Measurements from ENCODE around the gene YEATS2. TPM values are rescaled to one million over a fixed set of nuclear protein-coding genes. Genes with fewer than 3 reads are reported as not detected.

Gene YEATS2
- total and polyA plus RNA-seq, 2 experiments from 2014 or later, result 15.2 to 72.8 TPM

DNA sequence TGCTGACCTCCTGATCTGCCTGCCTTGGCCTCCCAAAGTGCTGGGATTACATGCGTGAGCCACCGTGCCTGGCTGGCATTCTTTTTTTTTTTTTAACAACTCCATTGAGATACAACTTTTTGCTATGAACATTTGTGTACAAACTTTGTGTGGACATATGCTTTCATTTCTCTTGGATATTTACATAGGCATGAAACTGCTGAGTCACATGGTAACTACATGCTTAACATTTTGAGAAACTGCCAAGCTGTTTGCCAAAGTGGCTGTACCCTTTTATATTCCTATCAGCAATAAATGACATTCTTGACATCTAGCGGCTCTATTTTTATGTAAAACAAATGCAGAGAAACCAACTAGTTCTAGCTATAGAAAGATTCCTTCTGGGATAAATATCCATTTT is 8.7 kb upstream of the YEATS2 start:
- Histone ChIP-seq H3K36me3 (ENCODE audit: insufficient read depth) (no peaks in the 10 kb centered on the region), H2AFZ (no peak overlapping the region), H3F3A (replicated peaks; ENCODE audit: low read depth) (no peaks in the 10 kb centered on the region), H3K27me3 (ENCODE audit: insufficient read depth) (no peaks in the 10 kb centered on the region), H3K4me3 (no peak overlapping the region), H3K9me2 (ENCODE audit: insufficient read depth) (no peaks in the 10 kb centered on the region), H3K79me2 (replicated peaks; ENCODE audit: insufficient read depth) (no peaks in the 10 kb centered on the region), H3K4me1 (ENCODE audit: insufficient read depth) (no peaks in the 10 kb centered on the region), H3K27ac (ENCODE audit: low read depth) (no peak overlapping the region), H4K20me1 (replicated peaks; ENCODE audit: insufficient read depth) (no peaks in the 10 kb centered on the region), H3K4me2 (no peak overlapping the region)
- no peak for DNase-seq (ENCODE audit: low spot score)
- TF ChIP-seq CTCF (conservative IDR thresholded peaks at IDR 0.05; ENCODE audit: low read depth in 2 of 2) (no peak), ZNF114 (CRISPR knock-in tag; IDR thresholded peaks at IDR 0.05) (no peak), EZH2phosphoT487 (IDR thresholded peaks at IDR 0.05; ENCODE audit: unreplicated experiment) (no peak), JUNB (IDR thresholded peaks at IDR 0.05; ENCODE audit: unreplicated experiment) (no peak), CREB1 (CRISPR knock-in tag; IDR thresholded peaks at IDR 0.05; ENCODE audit: low read depth) (no peak), EZH2 (IDR thresholded peaks at IDR 0.05; ENCODE audit: low read depth, unreplicated experiment) (no peak), NANOG (IDR thresholded peaks at IDR 0.05; ENCODE audit: borderline replicate concordance) (no peak), STAT1 (IDR thresholded peaks at IDR 0.05; ENCODE audit: unreplicated experiment) (no peak), ZNF331 (CRISPR knock-in tag; IDR thresholded peaks at IDR 0.05; ENCODE audit: low read depth) (no peak), POLR2AphosphoS5 (IDR thresholded peaks at IDR 0.05; ENCODE audit: low read depth) (no peak), ETS1 (IDR thresholded peaks at IDR 0.05) (no peak)
- TF ChIP-seq, protein P1, sequence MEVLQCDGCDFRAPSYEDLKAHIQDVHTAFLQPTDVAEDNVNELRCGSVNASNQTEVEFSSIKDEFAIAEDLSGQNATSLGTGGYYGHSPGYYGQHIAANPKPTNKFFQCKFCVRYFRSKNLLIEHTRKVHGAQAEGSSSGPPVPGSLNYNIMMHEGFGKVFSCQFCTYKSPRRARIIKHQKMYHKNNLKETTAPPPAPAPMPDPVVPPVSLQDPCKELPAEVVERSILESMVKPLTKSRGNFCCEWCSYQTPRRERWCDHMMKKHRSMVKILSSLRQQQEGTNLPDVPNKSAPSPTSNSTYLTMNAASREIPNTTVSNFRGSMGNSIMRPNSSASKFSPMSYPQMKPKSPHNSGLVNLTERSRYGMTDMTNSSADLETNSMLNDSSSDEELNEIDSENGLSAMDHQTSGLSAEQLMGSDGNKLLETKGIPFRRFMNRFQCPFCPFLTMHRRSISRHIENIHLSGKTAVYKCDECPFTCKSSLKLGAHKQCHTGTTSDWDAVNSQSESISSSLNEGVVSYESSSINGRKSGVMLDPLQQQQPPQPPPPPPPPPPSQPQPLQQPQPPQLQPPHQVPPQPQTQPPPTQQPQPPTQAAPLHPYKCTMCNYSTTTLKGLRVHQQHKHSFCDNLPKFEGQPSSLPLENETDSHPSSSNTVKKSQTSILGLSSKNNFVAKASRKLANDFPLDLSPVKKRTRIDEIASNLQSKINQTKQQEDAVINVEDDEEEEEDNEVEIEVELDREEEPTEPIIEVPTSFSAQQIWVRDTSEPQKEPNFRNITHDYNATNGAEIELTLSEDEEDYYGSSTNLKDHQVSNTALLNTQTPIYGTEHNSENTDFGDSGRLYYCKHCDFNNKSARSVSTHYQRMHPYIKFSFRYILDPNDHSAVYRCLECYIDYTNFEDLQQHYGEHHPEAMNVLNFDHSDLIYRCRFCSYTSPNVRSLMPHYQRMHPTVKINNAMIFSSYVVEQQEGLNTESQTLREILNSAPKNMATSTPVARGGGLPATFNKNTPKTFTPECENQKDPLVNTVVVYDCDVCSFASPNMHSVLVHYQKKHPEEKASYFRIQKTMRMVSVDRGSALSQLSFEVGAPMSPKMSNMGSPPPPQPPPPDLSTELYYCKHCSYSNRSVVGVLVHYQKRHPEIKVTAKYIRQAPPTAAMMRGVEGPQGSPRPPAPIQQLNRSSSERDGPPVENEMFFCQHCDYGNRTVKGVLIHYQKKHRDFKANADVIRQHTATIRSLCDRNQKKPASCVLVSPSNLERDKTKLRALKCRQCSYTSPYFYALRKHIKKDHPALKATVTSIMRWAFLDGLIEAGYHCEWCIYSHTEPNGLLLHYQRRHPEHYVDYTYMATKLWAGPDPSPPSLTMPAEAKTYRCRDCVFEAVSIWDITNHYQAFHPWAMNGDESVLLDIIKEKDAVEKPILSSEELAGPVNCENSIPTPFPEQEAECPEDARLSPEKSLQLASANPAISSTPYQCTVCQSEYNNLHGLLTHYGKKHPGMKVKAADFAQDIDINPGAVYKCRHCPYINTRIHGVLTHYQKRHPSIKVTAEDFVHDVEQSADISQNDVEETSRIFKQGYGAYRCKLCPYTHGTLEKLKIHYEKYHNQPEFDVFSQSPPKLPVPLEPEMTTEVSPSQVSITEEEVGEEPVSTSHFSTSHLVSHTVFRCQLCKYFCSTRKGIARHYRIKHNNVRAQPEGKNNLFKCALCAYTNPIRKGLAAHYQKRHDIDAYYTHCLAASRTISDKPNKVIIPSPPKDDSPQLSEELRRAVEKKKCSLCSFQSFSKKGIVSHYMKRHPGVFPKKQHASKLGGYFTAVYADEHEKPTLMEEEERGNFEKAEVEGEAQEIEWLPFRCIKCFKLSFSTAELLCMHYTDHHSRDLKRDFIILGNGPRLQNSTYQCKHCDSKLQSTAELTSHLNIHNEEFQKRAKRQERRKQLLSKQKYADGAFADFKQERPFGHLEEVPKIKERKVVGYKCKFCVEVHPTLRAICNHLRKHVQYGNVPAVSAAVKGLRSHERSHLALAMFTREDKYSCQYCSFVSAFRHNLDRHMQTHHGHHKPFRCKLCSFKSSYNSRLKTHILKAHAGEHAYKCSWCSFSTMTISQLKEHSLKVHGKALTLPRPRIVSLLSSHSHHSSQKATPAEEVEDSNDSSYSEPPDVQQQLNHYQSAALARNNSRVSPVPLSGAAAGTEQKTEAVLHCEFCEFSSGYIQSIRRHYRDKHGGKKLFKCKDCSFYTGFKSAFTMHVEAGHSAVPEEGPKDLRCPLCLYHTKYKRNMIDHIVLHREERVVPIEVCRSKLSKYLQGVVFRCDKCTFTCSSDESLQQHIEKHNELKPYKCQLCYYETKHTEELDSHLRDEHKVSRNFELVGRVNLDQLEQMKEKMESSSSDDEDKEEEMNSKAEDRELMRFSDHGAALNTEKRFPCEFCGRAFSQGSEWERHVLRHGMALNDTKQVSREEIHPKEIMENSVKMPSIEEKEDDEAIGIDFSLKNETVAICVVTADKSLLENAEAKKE (CRISPR knock-in tag; IDR thresholded peaks at IDR 0.05), result no peak
- TF ChIP-seq, protein P2, sequence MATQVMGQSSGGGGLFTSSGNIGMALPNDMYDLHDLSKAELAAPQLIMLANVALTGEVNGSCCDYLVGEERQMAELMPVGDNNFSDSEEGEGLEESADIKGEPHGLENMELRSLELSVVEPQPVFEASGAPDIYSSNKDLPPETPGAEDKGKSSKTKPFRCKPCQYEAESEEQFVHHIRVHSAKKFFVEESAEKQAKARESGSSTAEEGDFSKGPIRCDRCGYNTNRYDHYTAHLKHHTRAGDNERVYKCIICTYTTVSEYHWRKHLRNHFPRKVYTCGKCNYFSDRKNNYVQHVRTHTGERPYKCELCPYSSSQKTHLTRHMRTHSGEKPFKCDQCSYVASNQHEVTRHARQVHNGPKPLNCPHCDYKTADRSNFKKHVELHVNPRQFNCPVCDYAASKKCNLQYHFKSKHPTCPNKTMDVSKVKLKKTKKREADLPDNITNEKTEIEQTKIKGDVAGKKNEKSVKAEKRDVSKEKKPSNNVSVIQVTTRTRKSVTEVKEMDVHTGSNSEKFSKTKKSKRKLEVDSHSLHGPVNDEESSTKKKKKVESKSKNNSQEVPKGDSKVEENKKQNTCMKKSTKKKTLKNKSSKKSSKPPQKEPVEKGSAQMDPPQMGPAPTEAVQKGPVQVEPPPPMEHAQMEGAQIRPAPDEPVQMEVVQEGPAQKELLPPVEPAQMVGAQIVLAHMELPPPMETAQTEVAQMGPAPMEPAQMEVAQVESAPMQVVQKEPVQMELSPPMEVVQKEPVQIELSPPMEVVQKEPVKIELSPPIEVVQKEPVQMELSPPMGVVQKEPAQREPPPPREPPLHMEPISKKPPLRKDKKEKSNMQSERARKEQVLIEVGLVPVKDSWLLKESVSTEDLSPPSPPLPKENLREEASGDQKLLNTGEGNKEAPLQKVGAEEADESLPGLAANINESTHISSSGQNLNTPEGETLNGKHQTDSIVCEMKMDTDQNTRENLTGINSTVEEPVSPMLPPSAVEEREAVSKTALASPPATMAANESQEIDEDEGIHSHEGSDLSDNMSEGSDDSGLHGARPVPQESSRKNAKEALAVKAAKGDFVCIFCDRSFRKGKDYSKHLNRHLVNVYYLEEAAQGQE (IDR thresholded peaks at IDR 0.05; ENCODE audit: unreplicated experiment), result no peak
- Mint-ChIP-seq H3K27me3 (ENCODE audit: insufficient read depth, low read depth, poor library complexity) (no peaks in the 10 kb centered on the region), H3K27ac (no peak overlapping the region; the same call in 1 of the 2 replicates), H3K4me3 (no peak overlapping the region), H3K9me3 (no peaks in the 10 kb centered on the region), H3K4me1 (no peaks in the 10 kb centered on the region), H3K36me3 (ENCODE audit: low read depth) (no peaks in the 10 kb centered on the region)
- ATAC-seq, result no peak

Data from GM23338 (cell line).